Mesothelial cell of epicardium (in vitro differentiated cells): ENCODE results near the gene AK9. TPM values are rescaled to one million over a fixed set of nuclear protein-coding genes. Genes with fewer than 3 reads are reported as not detected.
A peak's percentile ranks its signal among the peaks of the same experiment; 100 is the strongest.

Experiments
- DNase-seq, 2 experiments: peaks; one replicate each; pipeline ENCODE4 v3.0.0; 2021; ENCODE audit warnings: low spot score in 2 of 2; ENCODE audit not compliant: unreplicated experiment in 2 of 2
- H3K27ac Mint-ChIP-seq: 2 replicates; pipeline ENCODE4 v1.8.0; 2021; ENCODE audit warnings: mixed read lengths
- H3K27me3 Mint-ChIP-seq: 2 replicates; pipeline ENCODE4 v1.8.0; 2021; ENCODE audit warnings: low read depth, mixed read lengths
- H3K36me3 Mint-ChIP-seq: 2 replicates; pipeline ENCODE4 v1.8.0; 2021; ENCODE audit warnings: mixed read lengths
- H3K4me1 Mint-ChIP-seq: 2 replicates; pipeline ENCODE4 v1.8.0; 2021; ENCODE audit warnings: mixed read lengths
- H3K4me3 Mint-ChIP-seq: 2 replicates; pipeline ENCODE4 v1.8.0; 2021; ENCODE audit warnings: mild to moderate bottlenecking, moderate library complexity, mixed read lengths
- H3K9me3 Mint-ChIP-seq: 2 replicates; pipeline ENCODE4 v1.8.0; 2021; ENCODE audit warnings: mixed read lengths
- CTCF ChIP-seq: fragments of 200-600 bp; sonication (generic); IDR thresholded peaks from one replicate; pipeline ENCODE4 v1.5.0; 2021; ENCODE audit warnings: antibody characterized with exemption; ENCODE audit not compliant: unreplicated experiment
- total RNA-seq: library from RNA; stranded (reverse); gene quantifications from 3 replicates; pipeline ENCODE4 v1.2.1, GENCODE V29; 2021

The AK9 gene
- total RNA-seq, 1 donor from 2014 or later: 6.7 TPM

GRCh38 chr6:109678240-109678639 is 12.8 kb downstream of the AK9 start:
- H3K27ac Mint-ChIP-seq: no peak overlapping the region
- DNase-seq: no peak
- no peak for TF ChIP-seq CTCF
- peaks cover 6% of the 10 kb centered on the region for H3K4me1 Mint-ChIP-seq
- no peak overlapping the region for H3K4me3 Mint-ChIP-seq
- peaks cover 28% of the 10 kb centered on the region for H3K9me3 Mint-ChIP-seq
- peaks cover 8% of the 10 kb centered on the region for H3K36me3 Mint-ChIP-seq
- no peaks in the 10 kb centered on the region for H3K27me3 Mint-ChIP-seq

GRCh38 chr6:109676724-109677123 is 14.3 kb downstream of the AK9 start:
- DNase-seq: no peak
- no peak overlapping the region for H3K27ac Mint-ChIP-seq
- peaks cover 17% of the 10 kb centered on the region for H3K4me1 Mint-ChIP-seq
- no peak overlapping the region for H3K4me3 Mint-ChIP-seq
- H3K9me3 Mint-ChIP-seq: peaks cover 16% of the 10 kb centered on the region
- peaks cover 3% of the 10 kb centered on the region for H3K36me3 Mint-ChIP-seq
- H3K27me3 Mint-ChIP-seq: no peaks in the 10 kb centered on the region
- TF ChIP-seq CTCF: no peak

- Mint-ChIP-seq H3K4me1 (peaks cover 18% of the 10 kb centered on the region), H3K36me3 (peaks cover 6% of the 10 kb centered on the region), H3K27ac (peak overlapping the region; percentile 50), H3K4me3 (no peak overlapping the region), H3K9me3 (peaks cover 4% of the 10 kb centered on the region), H3K27me3 (no peaks in the 10 kb centered on the region)
- TF ChIP-seq CTCF: no peak
- DNase-seq: no peak
These were observed 18.2 kb downstream of the AK9 start for GRCh38 chr6:109672839-109673238.

- peaks cover 18% of the 10 kb centered on the region for H3K4me1 Mint-ChIP-seq
- H3K27ac Mint-ChIP-seq: peak overlapping the region; percentile 68
- no peak for TF ChIP-seq CTCF
- peaks cover 6% of the 10 kb centered on the region for H3K36me3 Mint-ChIP-seq
- DNase-seq: no peak
- H3K4me3 Mint-ChIP-seq: no peak overlapping the region
- no peaks in the 10 kb centered on the region for H3K27me3 Mint-ChIP-seq
- peaks cover 4% of the 10 kb centered on the region for H3K9me3 Mint-ChIP-seq
These were observed 18.8 kb downstream of the AK9 start for GRCh38 chr6:109672175-109672574.

GRCh38 chr6:109671733-109672132 is 19.3 kb downstream of the AK9 start:
- H3K4me3 Mint-ChIP-seq: no peak overlapping the region
- no peaks in the 10 kb centered on the region for H3K27me3 Mint-ChIP-seq
- peaks cover 2% of the 10 kb centered on the region for H3K9me3 Mint-ChIP-seq
- H3K27ac Mint-ChIP-seq: peak overlapping the region; percentile 36
- H3K4me1 Mint-ChIP-seq: peaks cover 18% of the 10 kb centered on the region
- no peak for DNase-seq
- TF ChIP-seq CTCF: no peak
- peaks cover 6% of the 10 kb centered on the region for H3K36me3 Mint-ChIP-seq

GRCh38 chr6:109669811-109670210 is 21.2 kb downstream of the AK9 start:
- Mint-ChIP-seq H3K4me1 (peaks cover 18% of the 10 kb centered on the region), H3K27ac (no peak overlapping the region), H3K9me3 (no peaks in the 10 kb centered on the region), H3K4me3 (no peak overlapping the region), H3K36me3 (peaks cover 6% of the 10 kb centered on the region), H3K27me3 (no peaks in the 10 kb centered on the region)
- DNase-seq: no peak
- no peak for TF ChIP-seq CTCF
